ENCODE data around the gene ADCY2. TPM values are rescaled to one million over a fixed set of nuclear protein-coding genes. Genes with fewer than 3 reads are reported as not detected.

Gene ADCY2
- total RNA-seq, 2 experiments from 2014 or later, result not detected

DNA sequence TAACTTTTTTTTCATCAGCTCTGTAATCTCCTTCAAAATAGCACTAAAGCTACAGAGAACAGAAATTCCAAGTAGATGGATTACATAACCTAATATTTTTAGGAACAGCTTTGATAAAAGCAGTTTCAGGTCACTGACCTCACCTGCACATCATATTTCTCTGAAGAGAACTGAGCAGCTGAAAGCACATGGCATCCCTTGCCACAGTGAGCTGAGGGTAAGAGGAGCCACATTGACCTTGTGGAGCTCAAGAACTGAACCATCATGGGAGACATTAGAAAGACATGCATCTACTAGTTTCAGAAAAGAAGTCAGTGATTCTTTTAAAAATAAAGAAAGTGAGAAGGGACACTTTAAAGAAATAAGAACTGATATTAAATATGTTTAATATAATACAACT, 232.3 kb downstream of the ADCY2 start:
- H3K4me2 ChIP-seq (ENCODE audit: low read length), result no peak overlapping the region
- no peaks in the 10 kb centered on the region for H4K20me1 ChIP-seq (ENCODE audit: insufficient read depth, low read length)
- no peak for DNase-seq (ENCODE audit: low spot score)
- ChIA-PET CTCF (ENCODE audit: unreplicated experiment) (no interaction called here), POLR2A (no interaction called here)
- no peaks in the 10 kb centered on the region for H3K4me1 ChIP-seq (ENCODE audit: insufficient read depth, low read length, poor library complexity, severe bottlenecking)
- H3K4me3 ChIP-seq (ENCODE audit: low read depth, low read length, poor library complexity, severe bottlenecking), result no peak overlapping the region
- intact Hi-C loops (cut with micrococcal nuclease; ENCODE audit: unreplicated experiment), result no loop called here
- no peaks in the 10 kb centered on the region for H3K79me2 ChIP-seq (ENCODE audit: insufficient read depth, low read depth, low read length)
- no peaks in the 10 kb centered on the region for H3K9me2 ChIP-seq (ENCODE audit: insufficient read depth, low read length)
- no peak overlapping the region for H3K27ac ChIP-seq (ENCODE audit: low read depth, low read length, poor library complexity, severe bottlenecking)
- BruUV-seq (replicated peaks), result no TSS peak
- no peaks in the 10 kb centered on the region for H3K9me3 ChIP-seq (ENCODE audit: low read length)
- TF ChIP-seq, protein P1, sequence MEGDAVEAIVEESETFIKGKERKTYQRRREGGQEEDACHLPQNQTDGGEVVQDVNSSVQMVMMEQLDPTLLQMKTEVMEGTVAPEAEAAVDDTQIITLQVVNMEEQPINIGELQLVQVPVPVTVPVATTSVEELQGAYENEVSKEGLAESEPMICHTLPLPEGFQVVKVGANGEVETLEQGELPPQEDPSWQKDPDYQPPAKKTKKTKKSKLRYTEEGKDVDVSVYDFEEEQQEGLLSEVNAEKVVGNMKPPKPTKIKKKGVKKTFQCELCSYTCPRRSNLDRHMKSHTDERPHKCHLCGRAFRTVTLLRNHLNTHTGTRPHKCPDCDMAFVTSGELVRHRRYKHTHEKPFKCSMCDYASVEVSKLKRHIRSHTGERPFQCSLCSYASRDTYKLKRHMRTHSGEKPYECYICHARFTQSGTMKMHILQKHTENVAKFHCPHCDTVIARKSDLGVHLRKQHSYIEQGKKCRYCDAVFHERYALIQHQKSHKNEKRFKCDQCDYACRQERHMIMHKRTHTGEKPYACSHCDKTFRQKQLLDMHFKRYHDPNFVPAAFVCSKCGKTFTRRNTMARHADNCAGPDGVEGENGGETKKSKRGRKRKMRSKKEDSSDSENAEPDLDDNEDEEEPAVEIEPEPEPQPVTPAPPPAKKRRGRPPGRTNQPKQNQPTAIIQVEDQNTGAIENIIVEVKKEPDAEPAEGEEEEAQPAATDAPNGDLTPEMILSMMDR (conservative IDR thresholded peaks at IDR 0.05; ENCODE audit: low read length), result no peak
- no peak for TF ChIP-seq EZH2phosphoT487 (IDR thresholded peaks at IDR 0.05; ENCODE audit: borderline replicate concordance, low read depth, low read length)
- no peaks in the 10 kb centered on the region for H3K36me3 ChIP-seq (ENCODE audit: insufficient read depth, low read length)
- H2AFZ ChIP-seq (ENCODE audit: low read length), result no peak overlapping the region

DNA sequence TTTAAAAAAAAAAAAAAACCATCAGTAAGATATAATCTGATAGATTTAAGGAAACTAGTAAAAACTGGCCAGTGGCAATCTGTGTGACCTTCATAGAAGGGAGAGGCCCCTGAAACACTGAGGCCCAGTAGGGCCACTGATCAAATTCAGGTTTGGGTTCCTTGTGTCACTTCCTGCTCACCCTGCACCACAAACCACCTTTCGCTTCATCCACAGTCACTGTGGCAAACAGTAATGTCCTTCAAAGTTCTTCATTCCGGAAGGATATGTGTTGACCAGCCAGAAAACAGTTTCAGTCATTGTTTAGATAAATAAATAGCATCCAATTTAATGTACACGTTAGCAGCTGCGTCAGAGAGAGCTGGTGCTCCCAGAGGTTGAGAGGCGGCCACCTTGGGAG, 232.9 kb downstream of the ADCY2 start:
- no peak overlapping the region for H3K27ac ChIP-seq (ENCODE audit: low read depth, low read length, poor library complexity, severe bottlenecking)
- H3K4me3 ChIP-seq (ENCODE audit: low read depth, low read length, poor library complexity, severe bottlenecking), result no peak overlapping the region
- no peak for TF ChIP-seq EZH2phosphoT487 (IDR thresholded peaks at IDR 0.05; ENCODE audit: borderline replicate concordance, low read depth, low read length)
- TF ChIP-seq, protein P1 (conservative IDR thresholded peaks at IDR 0.05; ENCODE audit: low read length), result no peak
- H3K79me2 ChIP-seq (ENCODE audit: insufficient read depth, low read depth, low read length), result no peaks in the 10 kb centered on the region
- no TSS peak for BruUV-seq (replicated peaks)
- no peak overlapping the region for H3K4me2 ChIP-seq (ENCODE audit: low read length)
- ChIA-PET POLR2A (no interaction called here), CTCF (ENCODE audit: unreplicated experiment) (no interaction called here)
- H3K9me2 ChIP-seq (ENCODE audit: insufficient read depth, low read length), result no peaks in the 10 kb centered on the region
- no peaks in the 10 kb centered on the region for H3K9me3 ChIP-seq (ENCODE audit: low read length)
- no peak overlapping the region for H2AFZ ChIP-seq (ENCODE audit: low read length)
- no peaks in the 10 kb centered on the region for H3K4me1 ChIP-seq (ENCODE audit: insufficient read depth, low read length, poor library complexity, severe bottlenecking)
- intact Hi-C loops (cut with micrococcal nuclease; ENCODE audit: unreplicated experiment), result no loop called here
- H4K20me1 ChIP-seq (ENCODE audit: insufficient read depth, low read length), result no peaks in the 10 kb centered on the region
- no peak for DNase-seq (ENCODE audit: low spot score)
- H3K36me3 ChIP-seq (ENCODE audit: insufficient read depth, low read length), result no peaks in the 10 kb centered on the region

DNA sequence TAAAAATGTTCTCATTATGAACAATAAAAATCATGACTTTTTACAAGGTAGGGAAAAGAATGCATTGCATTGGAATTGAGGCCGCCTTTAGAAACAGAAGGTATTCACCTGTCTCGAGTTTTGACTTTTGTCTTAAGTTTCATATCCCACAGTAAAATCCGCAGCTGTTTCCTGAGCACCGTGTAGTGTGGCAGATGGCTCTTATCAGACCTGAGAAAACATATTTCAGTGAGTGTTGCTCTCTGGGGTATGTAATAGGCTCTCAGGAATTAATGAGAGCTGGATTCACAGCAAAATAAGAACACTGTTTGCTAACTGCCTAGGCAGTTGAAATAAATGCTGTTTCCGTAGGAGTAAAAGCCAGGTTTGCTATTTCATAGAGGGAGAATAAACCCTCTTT, 233.6 kb downstream of the ADCY2 start:
- no peaks in the 10 kb centered on the region for H3K9me2 ChIP-seq (ENCODE audit: insufficient read depth, low read length)
- no peak overlapping the region for H3K27ac ChIP-seq (ENCODE audit: low read depth, low read length, poor library complexity, severe bottlenecking)
- ChIA-PET CTCF (ENCODE audit: unreplicated experiment) (no interaction called here), POLR2A (no interaction called here)
- H2AFZ ChIP-seq (ENCODE audit: low read length), result no peak overlapping the region
- H3K4me3 ChIP-seq (ENCODE audit: low read depth, low read length, poor library complexity, severe bottlenecking), result no peak overlapping the region
- DNase-seq (ENCODE audit: low spot score), result no peak
- H3K36me3 ChIP-seq (ENCODE audit: insufficient read depth, low read length), result no peaks in the 10 kb centered on the region
- no peaks in the 10 kb centered on the region for H3K9me3 ChIP-seq (ENCODE audit: low read length)
- H4K20me1 ChIP-seq (ENCODE audit: insufficient read depth, low read length), result no peaks in the 10 kb centered on the region
- H3K4me1 ChIP-seq (ENCODE audit: insufficient read depth, low read length, poor library complexity, severe bottlenecking), result no peaks in the 10 kb centered on the region
- H3K4me2 ChIP-seq (ENCODE audit: low read length), result no peak overlapping the region
- TF ChIP-seq EZH2phosphoT487 (IDR thresholded peaks at IDR 0.05; ENCODE audit: borderline replicate concordance, low read depth, low read length), result no peak
- TF ChIP-seq, protein P1 (conservative IDR thresholded peaks at IDR 0.05; ENCODE audit: low read length), result no peak
- intact Hi-C loops (cut with micrococcal nuclease; ENCODE audit: unreplicated experiment), result no loop called here
- no TSS peak for BruUV-seq (replicated peaks)
- H3K79me2 ChIP-seq (ENCODE audit: insufficient read depth, low read depth, low read length), result no peaks in the 10 kb centered on the region

Measured in OCI-LY7 (cell line).